ENCODE measurements around the gene HECW1.
"Not testable (repeated sequence)": the region's sequence is repeated elsewhere in the genome, so short reads cannot be mapped to it uniquely, and the experiment has no call there.

The HECW1 gene

DNA sequence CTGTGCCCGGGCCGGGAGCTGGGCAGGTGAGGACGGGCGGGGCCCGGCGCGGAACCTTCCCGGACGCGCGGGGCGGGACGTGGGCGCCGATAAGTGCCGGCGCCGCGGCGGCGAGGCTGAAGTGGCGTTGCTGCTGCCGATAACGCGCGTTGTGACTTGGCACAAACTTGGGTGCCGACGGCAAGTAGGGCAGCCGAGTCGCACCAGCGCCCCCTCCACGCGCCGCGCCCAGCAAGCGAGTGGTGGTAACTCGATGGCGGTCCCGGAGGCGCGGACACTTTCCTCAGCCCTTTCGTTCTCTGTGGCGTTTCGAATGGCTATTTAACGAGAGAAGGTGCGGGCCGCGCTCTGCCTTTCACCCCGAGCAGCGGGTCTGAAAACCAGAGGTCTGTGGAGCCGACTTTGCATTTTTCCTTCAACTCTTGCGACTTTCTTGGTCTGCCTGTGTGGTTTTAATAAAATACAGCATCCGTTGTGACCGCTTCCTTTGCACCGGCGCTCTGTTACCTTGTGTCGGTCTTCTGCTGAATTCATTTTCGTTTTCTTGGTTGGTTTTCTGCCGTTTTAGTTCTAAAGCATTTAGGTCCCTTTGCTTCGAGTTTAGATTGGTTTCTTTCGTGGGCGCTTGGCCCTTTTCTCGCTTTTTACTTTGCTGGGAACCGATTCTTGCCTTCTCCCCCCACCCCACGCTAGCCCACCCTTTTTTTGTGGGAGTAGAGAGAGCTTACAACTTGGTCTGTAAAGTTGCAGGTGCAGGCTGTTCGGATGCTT is 471.2 kb downstream of the HECW1 start:
- H3K4me1 Mint-ChIP-seq, result peaks cover 20 to 45% of the 10 kb centered on the region in 2 donors
- DNase-seq, result peak; percentile 62
- peaks cover 0 to 1% of the 10 kb centered on the region in 2 donors for H3K36me3 Mint-ChIP-seq
- ATAC-seq (replicated peaks), result peak; percentile 43 to 49
- no peaks in the 10 kb centered on the region for H3K9me3 Mint-ChIP-seq
- H3K4me3 Mint-ChIP-seq, result peak overlapping the region; percentile 87 to 98
- peak overlapping the region; percentile 90 for H3K27ac Mint-ChIP-seq
- H3K27me3 Mint-ChIP-seq, result peaks cover 0 to 11% of the 10 kb centered on the region in 2 donors

DNA sequence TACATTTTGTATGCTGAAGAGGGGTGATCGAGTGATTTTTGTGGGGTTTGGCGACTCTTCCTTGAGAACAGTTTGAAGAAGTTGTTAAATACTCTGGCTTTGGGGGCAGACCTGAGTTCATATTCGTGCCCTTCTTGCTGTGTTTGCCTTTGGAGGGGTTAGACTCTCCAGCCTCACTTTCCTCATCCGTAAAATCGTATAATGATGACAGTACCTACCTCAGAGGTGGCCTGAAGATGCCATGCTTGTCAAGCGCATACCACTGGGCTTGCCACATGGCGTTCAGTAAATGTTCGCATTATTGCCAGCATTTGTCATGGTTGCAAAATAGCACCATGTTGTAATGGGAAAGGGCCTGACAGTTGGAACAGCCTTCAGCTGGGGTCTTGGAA is 471.7 kb downstream of the HECW1 start:
- H3K9me3 Mint-ChIP-seq, result no peaks in the 10 kb centered on the region
- peaks cover 25 to 51% of the 10 kb centered on the region in 2 donors for H3K4me1 Mint-ChIP-seq
- ATAC-seq (replicated peaks), result no peak
- H3K27me3 Mint-ChIP-seq, result peaks cover 0 to 11% of the 10 kb centered on the region in 2 donors
- peaks cover 0 to 1% of the 10 kb centered on the region in 2 donors for H3K36me3 Mint-ChIP-seq
- DNase-seq, result no peak
- peak overlapping the region; percentile 90 for H3K27ac Mint-ChIP-seq
- H3K4me3 Mint-ChIP-seq, result peak overlapping the region; percentile 87 to 98

DNA sequence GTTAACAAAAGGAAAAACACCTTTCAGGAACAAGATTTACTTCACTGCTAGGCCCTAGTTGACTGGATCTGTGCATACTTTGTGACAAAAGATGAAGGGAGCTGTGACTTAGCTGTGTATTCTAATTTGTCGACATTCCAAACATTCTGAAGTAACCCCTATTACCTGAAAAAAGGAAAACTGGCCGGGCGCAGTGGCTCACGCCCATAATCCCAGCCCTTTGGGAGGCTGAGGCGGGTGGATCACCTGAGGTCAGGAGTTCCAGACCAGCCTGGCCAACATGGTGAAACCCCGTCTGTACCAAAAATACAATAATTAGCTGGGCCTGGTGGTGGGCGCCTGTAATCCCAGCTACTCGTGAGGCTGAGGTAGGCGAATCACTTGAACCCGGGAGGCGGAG is 472.3 kb downstream of the HECW1 start:
- H3K9me3 Mint-ChIP-seq; DNase-seq; ATAC-seq (replicated peaks); H3K27ac Mint-ChIP-seq; H3K36me3 Mint-ChIP-seq: not testable (repeated sequence)
- H3K4me1 Mint-ChIP-seq, result peaks cover 30 to 56% of the 10 kb centered on the region in 2 donors
- H3K4me3 Mint-ChIP-seq, result peak overlapping the region; percentile 87 to 98
- H3K27me3 Mint-ChIP-seq, result peaks cover 0 to 11% of the 10 kb centered on the region in 2 donors

DNA sequence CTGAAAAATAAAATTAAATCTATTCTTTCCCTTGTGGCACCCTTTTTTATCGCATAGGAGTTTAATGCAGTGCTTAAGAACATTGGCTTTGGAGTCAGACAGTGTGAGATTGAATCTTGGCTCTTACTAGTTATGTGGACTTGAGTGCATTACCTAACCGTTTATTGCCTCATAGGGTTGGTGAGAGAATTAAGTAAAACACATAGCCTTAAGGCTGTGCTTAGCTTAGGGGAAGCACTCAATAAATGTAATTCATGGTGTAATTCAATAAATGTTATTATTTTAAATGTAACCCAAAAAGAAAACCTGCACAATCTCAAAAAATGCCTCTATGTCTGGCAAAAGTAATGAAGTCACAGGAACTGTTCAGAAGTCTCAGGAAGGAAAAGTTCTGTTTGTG is 473.1 kb downstream of the HECW1 start:
- peak overlapping the region; percentile 61 to 63 for H3K4me3 Mint-ChIP-seq
- no peak overlapping the region for H3K27ac Mint-ChIP-seq
- peaks cover 0 to 1% of the 10 kb centered on the region in 2 donors for H3K36me3 Mint-ChIP-seq
- DNase-seq (no peak), ATAC-seq (replicated peaks) (no peak)
- H3K9me3 Mint-ChIP-seq, result no peaks in the 10 kb centered on the region
- H3K27me3 Mint-ChIP-seq, result peaks cover 0 to 10% of the 10 kb centered on the region in 2 donors
- H3K4me1 Mint-ChIP-seq, result peaks cover 34 to 63% of the 10 kb centered on the region in 2 donors

DNA sequence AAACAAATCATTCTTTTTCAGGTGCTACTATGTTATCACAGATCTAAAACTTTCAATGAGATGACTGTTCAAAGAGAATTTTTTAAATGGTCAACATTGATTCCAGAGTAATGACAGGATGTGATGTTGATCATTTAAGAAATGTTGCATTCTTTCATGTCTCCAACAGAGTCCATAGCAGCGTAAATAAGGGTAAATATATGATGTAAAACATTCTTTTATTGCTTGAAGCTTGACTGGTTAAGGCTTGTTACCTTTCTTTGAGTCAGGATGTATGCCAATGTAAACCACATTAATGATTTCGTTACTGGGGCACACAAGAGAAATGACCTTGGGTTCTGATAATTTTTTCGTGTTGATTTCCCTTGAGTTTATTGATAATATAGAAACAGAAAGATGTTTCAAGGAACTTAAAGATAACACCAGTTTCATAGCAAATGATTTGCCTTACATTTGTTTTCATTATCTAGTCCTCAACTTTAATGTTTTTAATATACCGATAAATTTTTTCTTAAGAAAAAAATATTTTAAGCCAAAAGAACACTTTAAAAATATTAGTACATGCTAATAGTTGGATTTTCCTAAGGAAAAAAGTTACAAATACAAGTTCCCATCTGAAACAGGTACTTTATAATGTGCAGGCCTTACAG is 473.9 kb downstream of the HECW1 start:
- ATAC-seq (replicated peaks), result no peak
- DNase-seq, result no peak
- Mint-ChIP-seq H3K27me3 (peaks cover 0 to 6% of the 10 kb centered on the region in 2 donors), H3K9me3 (no peaks in the 10 kb centered on the region), H3K27ac (peak overlapping the region; percentile 81), H3K4me3 (peak overlapping the region; percentile 61 to 63), H3K4me1 (peaks cover 38 to 72% of the 10 kb centered on the region in 2 donors), H3K36me3 (peaks cover 0 to 1% of the 10 kb centered on the region in 2 donors)

DNA sequence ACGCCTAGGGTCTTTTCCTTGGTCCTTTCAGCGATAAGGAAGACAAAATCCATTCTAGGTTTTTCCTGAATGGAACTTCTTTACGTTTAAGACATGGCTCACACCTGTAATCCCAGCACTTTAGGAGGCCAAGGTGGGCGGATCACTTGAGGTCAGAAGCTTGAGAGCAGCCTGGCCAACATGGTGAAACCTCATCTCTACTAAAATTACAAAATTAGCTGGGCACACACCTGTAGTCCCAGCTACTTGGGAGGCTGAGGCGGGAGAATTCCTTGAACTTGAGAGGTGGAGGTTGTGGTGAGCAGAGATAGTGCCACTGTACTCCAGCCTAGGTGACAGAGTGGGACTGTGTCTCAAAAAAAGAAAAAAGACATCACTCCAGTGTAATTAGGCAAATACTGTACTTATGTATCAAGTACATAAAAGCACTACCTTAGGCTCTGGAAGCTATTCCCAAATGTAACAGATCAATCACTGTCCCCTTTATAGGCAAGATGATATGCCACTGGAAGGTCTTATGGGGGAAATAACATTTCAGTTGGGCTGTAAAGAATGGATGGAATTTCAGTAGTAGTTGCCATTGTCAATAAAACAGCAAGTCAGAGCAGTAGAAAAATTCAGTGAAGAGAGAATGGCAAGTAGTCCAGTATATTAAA is 476.2 kb downstream of the HECW1 start:
- peaks cover 0 to 2% of the 10 kb centered on the region in 2 donors for H3K9me3 Mint-ChIP-seq
- no peak for DNase-seq
- peaks cover 46 to 86% of the 10 kb centered on the region in 2 donors for H3K4me1 Mint-ChIP-seq
- no peak overlapping the region for H3K4me3 Mint-ChIP-seq
- ATAC-seq (replicated peaks), result no peak
- H3K27me3 Mint-ChIP-seq, result no peaks in the 10 kb centered on the region
- peaks cover 2 to 6% of the 10 kb centered on the region in 2 donors for H3K36me3 Mint-ChIP-seq
- H3K27ac Mint-ChIP-seq, result peak overlapping the region; percentile 80

DNA sequence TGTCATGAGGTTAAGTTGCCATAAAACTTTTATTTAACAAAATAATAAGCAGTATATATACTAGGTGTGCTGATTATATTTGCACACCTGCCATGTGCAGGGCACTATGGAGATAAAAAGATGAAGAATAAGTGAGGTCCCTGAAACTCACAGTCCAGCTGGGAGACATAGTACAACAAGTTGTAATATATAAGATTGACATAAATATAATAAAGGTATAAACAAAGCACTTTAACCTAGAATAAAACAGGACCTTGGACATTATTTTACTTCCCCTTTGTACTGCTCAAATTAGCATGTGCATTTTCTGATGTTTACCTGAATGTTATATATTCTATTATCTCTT is 476.7 kb downstream of the HECW1 start:
- Mint-ChIP-seq H3K27ac (no peak overlapping the region), H3K27me3 (no peaks in the 10 kb centered on the region), H3K4me3 (no peak overlapping the region), H3K4me1 (peaks cover 50 to 86% of the 10 kb centered on the region in 2 donors), H3K9me3 (peaks cover 0 to 2% of the 10 kb centered on the region in 2 donors), H3K36me3 (peaks cover 2 to 6% of the 10 kb centered on the region in 2 donors)
- no peak for DNase-seq
- ATAC-seq (replicated peaks), result no peak

DNA sequence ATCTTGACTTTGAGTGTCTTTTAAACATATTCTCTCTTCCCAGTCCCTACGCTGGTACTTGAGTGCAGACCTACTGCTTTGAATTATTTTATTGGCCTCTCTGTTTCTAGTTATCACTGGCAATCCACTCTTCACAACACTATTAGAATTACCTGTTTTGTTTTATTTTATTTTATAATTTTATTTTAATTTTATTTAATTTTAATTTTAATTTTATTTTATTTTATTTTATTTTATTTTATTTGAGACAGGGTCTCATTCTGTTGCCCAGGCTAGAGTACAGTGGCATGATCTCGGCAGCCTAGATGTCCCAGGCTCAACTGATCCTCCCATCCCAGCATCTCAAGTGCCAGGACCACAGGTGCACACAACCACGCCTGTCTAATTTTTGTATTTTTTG is 477.3 kb downstream of the HECW1 start:
- H3K27me3 Mint-ChIP-seq, result no peaks in the 10 kb centered on the region
- peaks cover 54 to 87% of the 10 kb centered on the region in 2 donors for H3K4me1 Mint-ChIP-seq
- no peak overlapping the region for H3K4me3 Mint-ChIP-seq
- H3K27ac Mint-ChIP-seq, result peak overlapping the region; percentile 31
- peaks cover 2 to 6% of the 10 kb centered on the region in 2 donors for H3K36me3 Mint-ChIP-seq
- ATAC-seq (replicated peaks) (no peak), DNase-seq (no peak)
- peaks cover 0 to 2% of the 10 kb centered on the region in 2 donors for H3K9me3 Mint-ChIP-seq

DNA sequence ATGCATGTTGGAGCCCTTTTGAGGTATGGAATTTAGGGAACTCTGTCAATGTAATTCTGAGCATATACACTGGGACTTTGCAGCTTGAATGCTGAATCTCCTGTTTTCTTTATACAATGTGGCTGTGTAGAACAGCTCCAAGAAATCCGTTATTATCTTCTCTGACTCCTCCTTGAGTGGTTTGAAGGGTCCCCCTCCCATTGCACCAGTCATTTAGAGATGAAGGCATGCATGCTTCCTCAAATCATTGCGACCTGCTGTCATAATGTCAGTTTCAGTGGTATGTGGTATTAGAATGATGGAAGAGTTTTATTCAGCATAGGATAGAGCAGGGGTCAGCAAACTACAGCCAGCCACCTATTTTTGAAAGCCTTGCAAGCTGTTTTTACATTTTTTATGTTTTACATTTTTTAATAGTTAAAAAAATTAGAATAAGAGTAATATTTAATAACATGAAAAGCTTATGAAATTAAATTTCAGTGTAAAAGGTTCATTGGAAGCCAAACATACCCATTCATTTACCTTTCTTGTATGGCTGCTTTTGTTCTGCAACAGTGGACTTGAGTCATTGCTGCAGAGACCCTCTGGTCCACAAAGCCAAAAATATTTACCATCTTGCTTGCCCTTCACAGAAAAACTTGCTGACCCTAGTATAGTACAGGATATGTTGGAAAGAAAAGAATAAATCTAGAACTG is 478.6 kb downstream of the HECW1 start:
- H3K27me3 Mint-ChIP-seq, result no peaks in the 10 kb centered on the region
- peak overlapping the region; percentile 41 to 64 for H3K4me3 Mint-ChIP-seq
- peaks cover 2 to 6% of the 10 kb centered on the region in 2 donors for H3K36me3 Mint-ChIP-seq
- peak; percentile 92 to 94 for ATAC-seq (replicated peaks)
- H3K9me3 Mint-ChIP-seq, result peaks cover 0 to 2% of the 10 kb centered on the region in 2 donors
- peak overlapping the region; percentile 83 for H3K27ac Mint-ChIP-seq
- peak; percentile 69 for DNase-seq
- H3K4me1 Mint-ChIP-seq, result peaks cover 52 to 86% of the 10 kb centered on the region in 2 donors

DNA sequence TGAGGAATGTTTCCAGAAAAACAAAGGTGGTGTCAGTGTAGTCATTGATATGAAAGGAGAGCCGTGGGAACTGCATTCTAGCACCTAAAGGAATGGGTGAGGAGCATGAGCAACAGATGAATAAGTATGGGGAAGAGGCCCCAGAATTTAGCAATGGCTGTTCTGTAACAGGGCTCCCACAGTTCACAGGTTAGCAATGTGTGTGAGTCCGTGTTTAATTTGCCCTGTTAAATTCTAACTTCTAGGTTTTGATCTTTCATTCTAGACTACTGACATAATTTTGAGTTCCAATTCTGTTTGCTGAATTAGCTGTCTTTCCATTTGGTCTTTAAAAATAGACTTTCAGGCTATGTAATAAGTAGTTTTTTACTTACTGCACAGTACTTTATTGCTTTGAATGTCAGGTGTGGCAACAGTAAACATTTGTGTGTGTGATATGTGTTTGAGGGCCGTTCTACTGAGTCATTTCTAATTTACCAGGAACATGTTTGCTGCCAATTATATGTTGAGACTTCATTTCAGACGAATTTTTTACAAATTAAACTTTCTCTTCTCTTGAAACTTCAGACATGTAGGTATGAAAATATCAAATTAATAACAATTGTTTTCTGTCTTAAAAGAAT is 479.2 kb downstream of the HECW1 start:
- H3K27me3 Mint-ChIP-seq, result no peaks in the 10 kb centered on the region
- H3K4me1 Mint-ChIP-seq, result peaks cover 49 to 82% of the 10 kb centered on the region in 2 donors
- H3K4me3 Mint-ChIP-seq, result peak overlapping the region; percentile 41 to 64
- H3K27ac Mint-ChIP-seq, result peak overlapping the region; percentile 83
- DNase-seq (no peak), ATAC-seq (replicated peaks) (peak; percentile 20 to 28)
- peaks cover 0 to 2% of the 10 kb centered on the region in 2 donors for H3K9me3 Mint-ChIP-seq
- peaks cover 2 to 6% of the 10 kb centered on the region in 2 donors for H3K36me3 Mint-ChIP-seq

DNA sequence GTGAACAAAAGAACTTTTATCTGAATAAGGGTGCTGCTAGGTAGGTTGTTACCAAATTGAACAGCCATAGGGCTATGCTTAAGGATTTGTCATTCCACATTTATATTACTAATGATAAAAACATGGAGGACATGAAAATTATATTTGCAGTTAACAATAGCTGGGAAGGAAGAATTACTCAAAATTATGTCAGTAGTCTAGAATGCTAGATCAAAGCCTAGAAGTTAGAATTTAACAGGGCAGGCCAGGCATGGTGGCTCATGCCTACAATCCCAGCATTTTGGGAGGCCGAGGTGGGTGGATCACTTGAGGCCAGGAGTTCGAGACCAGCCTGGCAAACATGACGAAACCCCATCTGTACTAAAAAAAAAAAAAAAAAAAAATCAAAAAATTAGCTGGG is 479.9 kb downstream of the HECW1 start:
- no peak for ATAC-seq (replicated peaks)
- peaks cover 46 to 78% of the 10 kb centered on the region in 2 donors for H3K4me1 Mint-ChIP-seq
- no peak overlapping the region for H3K4me3 Mint-ChIP-seq
- H3K27me3 Mint-ChIP-seq, result no peaks in the 10 kb centered on the region
- peak overlapping the region; percentile 83 for H3K27ac Mint-ChIP-seq
- peaks cover 2 to 6% of the 10 kb centered on the region in 2 donors for H3K36me3 Mint-ChIP-seq
- peaks cover 0 to 2% of the 10 kb centered on the region in 2 donors for H3K9me3 Mint-ChIP-seq
- no peak for DNase-seq

DNA sequence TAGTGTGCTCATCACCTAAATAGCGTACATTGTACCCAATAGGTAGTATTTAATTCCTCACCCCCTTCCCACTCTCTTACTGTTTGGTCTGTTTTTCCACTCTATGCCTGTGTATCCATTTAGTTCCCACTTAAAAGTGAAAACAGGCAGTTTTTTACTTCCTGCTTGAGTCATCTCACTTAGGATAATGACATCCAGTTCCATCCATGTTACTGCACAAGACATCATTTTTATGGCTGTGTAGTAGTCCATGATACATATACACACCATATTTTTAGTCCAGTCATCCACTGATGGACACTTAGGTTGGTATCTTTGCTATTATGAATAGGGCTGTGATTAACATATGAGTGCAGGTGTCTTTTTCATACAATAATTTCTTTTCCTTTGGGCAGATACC is 480.6 kb downstream of the HECW1 start:
- peaks cover 44 to 76% of the 10 kb centered on the region in 2 donors for H3K4me1 Mint-ChIP-seq
- H3K4me3 Mint-ChIP-seq, result no peak overlapping the region
- peaks cover 0 to 2% of the 10 kb centered on the region in 2 donors for H3K9me3 Mint-ChIP-seq
- no peaks in the 10 kb centered on the region for H3K27me3 Mint-ChIP-seq
- H3K36me3 Mint-ChIP-seq, result peaks cover 2 to 6% of the 10 kb centered on the region in 2 donors
- H3K27ac Mint-ChIP-seq, result no peak overlapping the region
- DNase-seq (no peak), ATAC-seq (replicated peaks) (no peak)

DNA sequence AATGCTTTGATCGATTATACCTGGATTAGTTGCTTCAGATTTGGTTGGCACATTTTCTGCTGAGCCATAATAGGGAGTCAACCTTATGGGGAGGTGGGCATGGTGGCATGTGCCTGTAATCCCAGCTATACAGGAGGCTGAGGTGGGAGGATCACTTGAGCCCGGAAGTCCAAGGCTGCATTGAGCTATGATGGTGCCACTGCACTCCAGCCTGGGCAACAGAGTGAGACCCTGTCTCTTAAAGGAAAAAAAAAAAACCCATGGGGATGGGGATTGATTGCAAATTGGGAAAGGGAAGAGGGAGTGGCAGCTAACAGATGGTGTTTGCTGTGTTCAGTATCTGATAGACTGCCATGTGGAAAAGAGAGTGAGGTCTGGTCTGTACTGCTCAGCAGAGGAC is 481.6 kb downstream of the HECW1 start:
- peaks cover 2 to 6% of the 10 kb centered on the region in 2 donors for H3K36me3 Mint-ChIP-seq
- peak overlapping the region; percentile 82 for H3K27ac Mint-ChIP-seq
- H3K4me1 Mint-ChIP-seq, result peaks cover 35 to 66% of the 10 kb centered on the region in 2 donors
- H3K27me3 Mint-ChIP-seq, result no peaks in the 10 kb centered on the region
- DNase-seq (no peak), ATAC-seq (replicated peaks) (no peak)
- peak overlapping the region in 1 of 2 donors; percentile 39 for H3K4me3 Mint-ChIP-seq
- peaks cover 0 to 2% of the 10 kb centered on the region in 2 donors for H3K9me3 Mint-ChIP-seq

All from stimulated activated naive B cell treated with anti-CD40 and anti-IgM and Interleukin-4, amounts not matched to agents 10 μg/mL and 1 μg/mL and 100 μg/mL, for 72 hours (primary cell).